GM12875 (cell line): Measurements from ENCODE around the gene PLEKHA3.

ENCODE experiments used
- H3K4me3 ChIP-seq: one replicate; pipeline ENCODE4 v1.5.1; 2011; ENCODE audit warnings: low read depth, low read length, control low read depth
- CTCF ChIP-seq: IDR thresholded peaks from 2 replicates; pipeline ENCODE4 v1.5.1; 2011; ENCODE audit warnings: low read depth, mild to moderate bottlenecking, control low read depth, inconsistent platforms, low read length, moderate library complexity, borderline replicate concordance; ENCODE audit not compliant: insufficient read depth

The PLEKHA3 gene

GRCh38 chr2:178498137-178498536 is 17.9 kb downstream of the PLEKHA3 start:
- no peak for TF ChIP-seq CTCF
- no peak overlapping the region for H3K4me3 ChIP-seq

- no peak for TF ChIP-seq CTCF
- no peak overlapping the region for H3K4me3 ChIP-seq
Measured at GRCh38 chr2:178499640-178500039, 19.4 kb downstream of the PLEKHA3 start.

- no peak for TF ChIP-seq CTCF
- no peak overlapping the region for H3K4me3 ChIP-seq
Measured at GRCh38 chr2:178502751-178503150, 22.5 kb downstream of the PLEKHA3 start.

GRCh38 chr2:178506101-178506500 is 25.8 kb downstream of the PLEKHA3 start:
- TF ChIP-seq CTCF = no peak
- H3K4me3 ChIP-seq = no peak overlapping the region

- TF ChIP-seq CTCF = no peak
- H3K4me3 ChIP-seq = no peak overlapping the region
Measured at GRCh38 chr2:178506524-178506923, 26.3 kb downstream of the PLEKHA3 start.

GRCh38 chr2:178506949-178507348 is 26.7 kb downstream of the PLEKHA3 start:
- no peak overlapping the region for H3K4me3 ChIP-seq
- TF ChIP-seq CTCF = no peak

GRCh38 chr2:178508646-178509045 is 28.4 kb downstream of the PLEKHA3 start:
- TF ChIP-seq CTCF = no peak
- no peak overlapping the region for H3K4me3 ChIP-seq
